Limb (tissue), 2 donors: ENCODE measurements around the gene HTR4.
"Not testable (repeated sequence)": the region's sequence is repeated elsewhere in the genome, so short reads cannot be mapped to it uniquely, and the experiment has no call there.

ENCODE experiments used
- DNase-seq, 2 donors: peaks; one replicate each; pipeline ENCODE4 v3.0.0-alpha.2; 2016; ENCODE audit errors: extremely low spot score in 2 of 2

HTR4 gene

GRCh38 chr5:148477429-148477828, 176.9 kb downstream of the HTR4 start:
- no peak for DNase-seq

- no peak for DNase-seq
These were observed 178.0 kb downstream of the HTR4 start for GRCh38 chr5:148476302-148476701.

- DNase-seq: no peak
These were observed 180.3 kb downstream of the HTR4 start for GRCh38 chr5:148474025-148474511.

- no peak for DNase-seq
These were observed 182.9 kb downstream of the HTR4 start for GRCh38 chr5:148471379-148471778.

- DNase-seq: no peak
These were observed 184.8 kb downstream of the HTR4 start for GRCh38 chr5:148469501-148469935.

- not testable (repeated sequence) for DNase-seq
These were observed 185.6 kb downstream of the HTR4 start for GRCh38 chr5:148468746-148469145.

- DNase-seq: no peak
These were observed 186.4 kb downstream of the HTR4 start for GRCh38 chr5:148467958-148468357.

GRCh38 chr5:148466236-148466580, 188.1 kb downstream of the HTR4 start:
- DNase-seq: no peak

- no peak for DNase-seq
These were observed 188.7 kb downstream of the HTR4 start for GRCh38 chr5:148465381-148466235.

- DNase-seq: no peak
These were observed 194.7 kb downstream of the HTR4 start for GRCh38 chr5:148459669-148460068.

GRCh38 chr5:148458036-148458888, 196.1 kb downstream of the HTR4 start:
- DNase-seq: no peak

GRCh38 chr5:148457183-148457620, 197.1 kb downstream of the HTR4 start:
- no peak for DNase-seq

GRCh38 chr5:148455185-148455584, 199.1 kb downstream of the HTR4 start:
- DNase-seq: no peak

GRCh38 chr5:148454576-148454975, 199.8 kb downstream of the HTR4 start:
- no peak for DNase-seq

GRCh38 chr5:148452499-148453193, 201.7 kb downstream of the HTR4 start:
- DNase-seq: no peak

GRCh38 chr5:148446611-148447010, 207.7 kb downstream of the HTR4 start:
- DNase-seq: no peak

GRCh38 chr5:148445578-148445977, 208.7 kb downstream of the HTR4 start:
- no peak for DNase-seq

GRCh38 chr5:148443998-148444397, 210.3 kb downstream of the HTR4 start:
- peak in 1 of 2 donors; percentile 85 for DNase-seq

- DNase-seq: no peak
These were observed 211.1 kb downstream of the HTR4 start for GRCh38 chr5:148443241-148443640.

GRCh38 chr5:148438933-148439332, 215.4 kb downstream of the HTR4 start:
- DNase-seq: no peak

- no peak for DNase-seq
These were observed 217.1 kb downstream of the HTR4 start for GRCh38 chr5:148437249-148437648.

GRCh38 chr5:148436029-148436428, 218.3 kb downstream of the HTR4 start:
- DNase-seq: no peak
